ENCODE results near the gene GNG14.
A peak's percentile ranks its signal among the peaks of the same experiment; 100 is the strongest.
"Not testable (repeated sequence)": the region's sequence is repeated elsewhere in the genome, so short reads cannot be mapped to it uniquely, and the experiment has no call there.

The GNG14 gene

DNA sequence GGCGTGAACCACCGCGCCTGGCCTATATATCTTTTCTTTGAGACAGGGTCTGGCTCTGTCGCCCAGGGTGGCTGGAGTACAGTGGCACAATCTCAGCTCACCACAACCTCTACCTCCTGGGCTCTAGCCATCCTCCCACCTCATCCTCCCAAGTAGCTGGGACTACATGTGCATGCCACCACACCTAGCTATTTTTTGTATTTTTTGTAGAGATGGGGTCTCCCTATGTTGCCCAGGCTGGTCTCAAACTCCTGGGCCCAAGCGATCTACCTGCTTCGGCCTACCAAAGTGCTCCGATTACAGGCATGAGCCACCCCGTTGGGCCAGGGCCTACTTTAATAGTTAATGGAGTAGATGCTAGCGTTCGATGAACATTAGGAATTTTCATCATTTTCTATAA lies 32.5 kb downstream of the GNG14 start:
- H3K4me3 ChIP-seq (ENCODE audit: low read depth, low read length), result peak overlapping the region; percentile 78
- no peak for TF ChIP-seq CTCF (conservative IDR thresholded peaks at IDR 0.05; ENCODE audit: low read depth, low read length)
- no peak for DNase-seq (ENCODE audit: low read depth)

- no peak for TF ChIP-seq CTCF (conservative IDR thresholded peaks at IDR 0.05; ENCODE audit: low read depth, low read length)
- DNase-seq (ENCODE audit: low read depth), result peak; percentile 46
- peak overlapping the region; percentile 78 for H3K4me3 ChIP-seq (ENCODE audit: low read depth, low read length)
Observed at GRCh38 chr19:12720851-12721655, 33.3 kb downstream of the GNG14 start.

DNA sequence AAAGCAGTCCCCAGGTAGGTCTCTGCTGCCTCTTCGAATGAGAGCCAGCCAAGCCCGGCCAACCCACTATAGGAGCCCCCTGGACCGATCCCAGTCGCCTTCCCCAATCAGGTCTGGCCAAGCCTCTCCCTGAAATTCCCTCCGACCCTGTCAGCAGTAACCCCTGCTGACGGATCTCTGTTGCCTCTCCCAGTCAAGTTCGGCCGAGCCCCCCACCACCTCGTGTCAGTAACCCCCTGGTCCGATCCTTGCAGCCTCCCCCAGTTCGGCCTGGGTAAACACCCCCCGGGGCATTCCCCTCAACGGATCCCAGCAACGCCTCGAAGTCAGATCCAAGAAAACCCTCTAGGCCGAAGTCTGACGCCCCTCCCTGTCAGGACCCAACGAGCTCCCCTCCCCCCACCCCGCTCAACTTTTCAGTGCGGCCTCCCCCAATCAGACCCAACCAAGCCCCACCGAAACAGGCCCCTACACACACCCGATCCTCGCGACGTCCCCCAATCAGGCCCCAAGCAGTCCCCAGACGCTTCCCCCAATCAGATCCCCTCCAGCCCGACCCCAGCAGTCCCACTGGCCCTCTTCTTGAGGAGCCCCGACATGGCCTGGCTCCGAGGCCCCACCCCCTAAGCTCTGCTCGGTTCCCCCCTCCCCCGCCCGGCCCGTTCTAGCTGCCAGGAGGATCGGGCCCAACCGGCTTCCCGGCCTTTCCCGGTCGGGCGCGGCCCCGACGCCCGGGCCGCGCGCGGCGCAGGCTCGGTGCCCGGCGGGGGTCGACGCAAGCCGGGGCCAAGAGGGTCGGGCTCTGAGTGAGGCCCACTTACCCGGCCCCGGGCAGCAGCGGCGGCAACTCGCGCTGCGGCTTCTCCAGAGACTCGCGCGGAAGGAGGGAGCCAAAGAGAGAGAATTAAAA lies 34.1 kb downstream of the GNG14 start:
- peak overlapping the region; percentile 78 for H3K4me3 ChIP-seq (ENCODE audit: low read depth, low read length)
- no peak for TF ChIP-seq CTCF (conservative IDR thresholded peaks at IDR 0.05; ENCODE audit: low read depth, low read length)
- peak; percentile 89 for DNase-seq (ENCODE audit: low read depth)

DNA sequence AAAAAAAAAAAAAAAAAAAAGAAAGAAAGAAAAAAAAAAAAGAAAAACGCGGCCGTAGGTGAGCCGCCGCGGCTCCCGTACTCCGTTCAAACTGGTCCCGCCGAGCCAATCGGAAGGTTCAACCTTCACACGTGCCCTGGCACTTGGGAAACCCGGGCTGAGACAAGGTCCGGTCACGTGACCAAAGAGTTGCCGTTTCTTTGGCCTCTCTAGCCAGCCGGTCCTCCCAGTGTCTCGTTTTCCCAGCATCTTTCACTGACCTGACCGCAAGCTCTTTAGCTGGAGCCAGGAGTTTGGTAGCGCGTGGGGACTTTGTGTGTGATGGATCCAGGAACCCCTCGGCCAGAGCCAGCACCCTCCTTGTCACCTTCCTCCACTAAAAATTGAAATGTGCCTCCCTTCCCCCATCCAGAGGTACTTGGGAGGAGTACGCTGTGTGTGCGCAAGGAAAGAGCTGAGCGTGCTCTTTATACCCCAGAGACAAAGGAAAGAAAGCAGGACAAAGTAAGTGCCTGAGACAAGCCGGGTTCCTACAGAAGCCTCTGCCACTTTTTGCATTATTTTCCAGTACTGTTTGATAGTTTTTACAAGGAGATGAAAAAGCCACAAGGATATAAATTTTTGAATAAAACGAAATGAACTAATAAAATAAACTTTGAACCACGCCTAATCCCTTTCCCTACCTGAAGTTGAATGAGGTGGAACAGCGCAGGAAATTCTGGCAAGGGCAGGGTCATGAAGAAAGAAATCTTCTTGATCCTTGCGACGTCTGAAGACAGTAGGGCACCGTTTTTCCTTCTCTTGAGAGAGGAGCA lies 35.0 kb downstream of the GNG14 start:
- peak; percentile 100 for DNase-seq (ENCODE audit: low read depth)
- no peak for TF ChIP-seq CTCF (conservative IDR thresholded peaks at IDR 0.05; ENCODE audit: low read depth, low read length)
- peak overlapping the region; percentile 78 for H3K4me3 ChIP-seq (ENCODE audit: low read depth, low read length)

DNA sequence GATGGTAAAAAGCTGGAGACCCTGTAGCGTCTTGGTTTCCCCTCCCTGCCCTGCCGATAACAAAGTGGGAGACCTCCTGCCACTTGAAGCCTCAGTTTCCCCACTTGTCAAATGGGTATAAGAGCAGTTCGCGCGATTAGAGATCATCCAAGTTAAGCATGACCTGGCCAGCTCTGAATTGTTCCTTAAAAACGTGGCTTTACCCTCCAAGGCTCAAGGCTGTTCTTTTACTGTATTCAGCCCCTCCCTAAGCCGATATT lies 35.5 kb downstream of the GNG14 start:
- TF ChIP-seq CTCF (conservative IDR thresholded peaks at IDR 0.05; ENCODE audit: low read depth, low read length), result no peak
- peak; percentile 19 for DNase-seq (ENCODE audit: low read depth)
- peak overlapping the region; percentile 78 for H3K4me3 ChIP-seq (ENCODE audit: low read depth, low read length)

DNA sequence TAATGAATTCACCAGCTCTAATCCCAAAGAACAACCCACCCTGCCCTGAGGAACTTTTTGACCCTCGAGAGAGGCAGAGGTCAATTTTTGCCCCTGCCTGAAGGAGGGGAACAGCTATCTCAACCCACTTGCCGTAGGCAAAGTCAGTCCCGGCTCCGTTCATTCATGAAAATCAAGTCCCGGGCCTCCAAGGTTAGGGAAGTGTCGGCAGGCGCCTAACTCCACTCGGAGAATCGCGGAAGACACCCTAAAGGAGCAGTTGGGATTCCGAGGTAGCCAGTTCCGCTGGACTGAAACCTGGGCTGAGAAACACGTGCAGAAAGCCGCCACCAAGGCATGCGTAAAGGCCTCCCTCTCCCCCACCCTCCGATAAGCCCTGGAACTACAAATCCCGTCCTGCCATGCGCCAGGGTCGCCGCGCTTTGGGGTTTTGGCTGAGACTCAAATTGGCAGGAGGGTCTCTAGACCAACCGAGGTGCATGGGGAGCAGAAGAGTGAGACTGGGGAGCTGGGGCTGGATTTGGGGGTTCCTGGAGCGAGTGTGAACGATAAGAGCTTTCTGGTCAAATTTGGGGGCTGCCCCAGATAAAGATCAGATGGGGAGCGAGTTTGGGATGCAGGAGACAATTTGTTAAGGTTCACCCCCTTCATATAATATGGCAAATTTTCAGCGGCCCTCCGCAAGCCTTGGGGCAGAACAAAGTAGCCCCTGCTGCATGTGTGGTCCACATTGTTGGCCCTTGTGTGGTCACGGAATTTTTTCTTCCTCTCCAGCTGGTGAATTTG lies 36.0 kb downstream of the GNG14 start, which contains the start of gene TNPO2:
Gene TNPO2 (minus strand): TSS at position 292 of the 786 bp plus-strand sequence. CDS start 2,955 bp downstream, outside the sequence.
- peak within 1 kb of the TSS; percentile 78 for H3K4me3 ChIP-seq (ENCODE audit: low read depth, low read length)
- no peak for TF ChIP-seq CTCF (conservative IDR thresholded peaks at IDR 0.05; ENCODE audit: low read depth, low read length)
- peak; percentile 71 for DNase-seq (ENCODE audit: low read depth)

DNA sequence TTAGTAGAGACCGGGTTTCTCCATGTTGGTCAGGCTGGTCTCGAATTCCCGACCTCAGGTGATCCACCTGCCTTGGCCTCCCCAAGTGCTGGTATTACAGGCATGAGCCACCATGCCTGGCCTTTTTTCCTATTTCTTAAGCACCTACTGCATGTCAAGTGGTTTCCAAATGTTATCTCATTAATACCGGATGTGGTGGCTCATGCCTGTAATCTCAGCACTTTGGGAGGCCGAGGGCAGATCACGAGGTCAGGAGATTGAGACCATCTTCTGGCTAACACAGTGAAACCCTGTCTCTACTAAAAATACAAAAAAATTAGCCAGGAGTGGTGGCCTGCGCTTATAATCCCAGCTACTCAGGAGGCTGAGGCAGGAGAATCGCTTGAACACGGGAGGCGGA lies 37.8 kb downstream of the GNG14 start:
- H3K4me3 ChIP-seq (ENCODE audit: low read depth, low read length); DNase-seq (ENCODE audit: low read depth): not testable (repeated sequence)

Data from choroid plexus epithelial cell (primary cell).